Activated T-cell treated with anti-CD3 and anti-CD28 coated beads, Interleukin-2, amount 50 U/mL, for 24 hours (primary cell): ENCODE measurements around the gene OSBPL10.

ENCODE experiments used
- DNase-seq: peaks from one replicate; pipeline ENCODE4 v3.0.0-alpha.2; 2020
- H3K27ac Mint-ChIP-seq: 2 replicates; pipeline ENCODE4 v1.8.0; 2020; ENCODE audit warnings: mild to moderate bottlenecking, mixed read lengths
- H3K27me3 Mint-ChIP-seq: 2 replicates; pipeline ENCODE4 v1.8.0; 2020; ENCODE audit warnings: mixed read lengths
- H3K36me3 Mint-ChIP-seq: 2 replicates; pipeline ENCODE4 v1.8.0; 2020; ENCODE audit warnings: low read depth, mixed read lengths
- H3K4me1 Mint-ChIP-seq: 2 replicates; pipeline ENCODE4 v1.8.0; 2020; ENCODE audit warnings: low read depth, mixed read lengths
- H3K4me3 Mint-ChIP-seq: 2 replicates; pipeline ENCODE4 v1.8.0; 2020; ENCODE audit warnings: mild to moderate bottlenecking, moderate library complexity, mixed read lengths
- H3K9me3 Mint-ChIP-seq: 2 replicates; pipeline ENCODE4 v1.8.0; 2020; ENCODE audit warnings: mixed read lengths

The OSBPL10 gene

GRCh38 chr3:31762097-31762764 lies 218.8 kb downstream of the OSBPL10 start:
- peaks cover 5% of the 10 kb centered on the region for H3K27me3 Mint-ChIP-seq
- no peak overlapping the region for H3K4me3 Mint-ChIP-seq
- no peak for DNase-seq
- H3K9me3 Mint-ChIP-seq = no peaks in the 10 kb centered on the region
- no peaks in the 10 kb centered on the region for H3K36me3 Mint-ChIP-seq
- peaks cover 30% of the 10 kb centered on the region for H3K4me1 Mint-ChIP-seq
- peak overlapping the region; percentile 48 for H3K27ac Mint-ChIP-seq

GRCh38 chr3:31760654-31761053 lies 220.4 kb downstream of the OSBPL10 start:
- no peaks in the 10 kb centered on the region for H3K9me3 Mint-ChIP-seq

GRCh38 chr3:31758322-31758965 lies 222.6 kb downstream of the OSBPL10 start:
- DNase-seq = no peak
- H3K27me3 Mint-ChIP-seq = peaks cover 5% of the 10 kb centered on the region
- H3K27ac Mint-ChIP-seq = no peak overlapping the region
- no peaks in the 10 kb centered on the region for H3K9me3 Mint-ChIP-seq
- no peak overlapping the region for H3K4me3 Mint-ChIP-seq
- H3K4me1 Mint-ChIP-seq = peaks cover 50% of the 10 kb centered on the region
- no peaks in the 10 kb centered on the region for H3K36me3 Mint-ChIP-seq

More at GRCh38 chr3:31760654-31761053, 220.4 kb downstream of the OSBPL10 start:
- peaks cover 5% of the 10 kb centered on the region for H3K27me3 Mint-ChIP-seq
- peaks cover 35% of the 10 kb centered on the region for H3K4me1 Mint-ChIP-seq
- DNase-seq = no peak
- H3K4me3 Mint-ChIP-seq = no peak overlapping the region
- H3K36me3 Mint-ChIP-seq = no peaks in the 10 kb centered on the region
- no peak overlapping the region for H3K27ac Mint-ChIP-seq

DNA sequence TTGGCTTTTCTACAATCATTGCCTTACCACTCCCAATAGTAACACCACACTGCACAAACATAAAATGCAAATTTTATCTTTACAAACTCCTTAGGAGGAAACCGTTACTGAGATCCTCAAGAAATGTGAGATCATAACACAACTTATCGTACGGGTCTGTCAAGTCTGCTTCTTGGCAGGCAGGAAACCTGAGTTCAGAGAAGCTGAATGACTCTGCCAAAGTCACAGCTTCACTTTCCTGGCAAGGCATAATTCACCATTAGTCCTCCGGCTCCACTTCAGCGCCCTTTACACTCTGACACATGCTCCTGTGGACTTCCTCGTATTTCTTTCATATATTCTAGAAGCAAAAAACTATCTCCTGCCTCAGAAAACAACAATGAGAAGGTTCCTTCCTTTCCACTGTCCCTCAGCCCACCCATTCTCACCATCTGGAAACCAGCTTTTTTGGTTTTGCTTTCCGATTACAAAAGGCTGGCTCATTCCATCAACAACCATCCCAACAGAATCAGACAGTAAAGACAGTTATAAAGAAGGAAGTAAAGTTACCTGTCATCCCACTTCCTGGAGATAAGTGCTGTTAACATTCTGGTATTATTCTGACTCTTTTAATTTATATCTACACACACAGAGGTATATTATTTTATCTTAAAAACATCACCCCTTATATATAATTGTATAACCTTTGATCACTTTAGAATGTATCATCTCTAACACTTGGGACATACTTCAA lies 225.0 kb downstream of the OSBPL10 start:
- H3K9me3 Mint-ChIP-seq = no peaks in the 10 kb centered on the region
- no peak for DNase-seq
- H3K27ac Mint-ChIP-seq = peak overlapping the region; percentile 92
- peaks cover 5% of the 10 kb centered on the region for H3K27me3 Mint-ChIP-seq
- H3K4me3 Mint-ChIP-seq = peak overlapping the region; percentile 21
- peaks cover 41% of the 10 kb centered on the region for H3K4me1 Mint-ChIP-seq
- no peaks in the 10 kb centered on the region for H3K36me3 Mint-ChIP-seq

GRCh38 chr3:31754575-31755278 lies 226.3 kb downstream of the OSBPL10 start:
- DNase-seq = no peak
- no peak overlapping the region for H3K4me3 Mint-ChIP-seq
- H3K9me3 Mint-ChIP-seq = no peaks in the 10 kb centered on the region
- no peaks in the 10 kb centered on the region for H3K36me3 Mint-ChIP-seq
- H3K4me1 Mint-ChIP-seq = peaks cover 41% of the 10 kb centered on the region
- peak overlapping the region; percentile 92 for H3K27ac Mint-ChIP-seq
- peaks cover 5% of the 10 kb centered on the region for H3K27me3 Mint-ChIP-seq

DNA sequence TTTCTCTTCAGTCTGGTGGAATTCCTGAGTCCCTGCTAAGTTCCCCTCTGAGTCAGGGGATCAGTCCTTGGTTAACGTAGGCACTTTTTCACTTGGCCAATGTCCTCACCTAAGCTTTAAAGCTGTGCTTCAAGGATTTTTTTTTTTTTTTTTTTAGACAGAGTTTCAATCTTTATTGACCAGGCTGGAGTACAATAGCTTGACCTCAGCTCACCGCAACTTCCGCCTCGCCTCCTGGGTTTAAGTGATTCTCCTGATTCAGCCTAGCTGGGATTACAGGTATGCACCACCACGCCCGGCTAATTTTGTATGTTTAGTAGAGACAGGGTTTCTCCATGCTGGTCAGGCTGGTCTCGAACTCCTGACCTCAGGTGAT lies 228.0 kb downstream of the OSBPL10 start:
- Mint-ChIP-seq H3K36me3 (no peaks in the 10 kb centered on the region), H3K4me1 (peaks cover 38% of the 10 kb centered on the region), H3K4me3 (no peak overlapping the region), H3K9me3 (no peaks in the 10 kb centered on the region), H3K27me3 (no peaks in the 10 kb centered on the region), H3K27ac (no peak overlapping the region)
- DNase-seq = no peak

DNA sequence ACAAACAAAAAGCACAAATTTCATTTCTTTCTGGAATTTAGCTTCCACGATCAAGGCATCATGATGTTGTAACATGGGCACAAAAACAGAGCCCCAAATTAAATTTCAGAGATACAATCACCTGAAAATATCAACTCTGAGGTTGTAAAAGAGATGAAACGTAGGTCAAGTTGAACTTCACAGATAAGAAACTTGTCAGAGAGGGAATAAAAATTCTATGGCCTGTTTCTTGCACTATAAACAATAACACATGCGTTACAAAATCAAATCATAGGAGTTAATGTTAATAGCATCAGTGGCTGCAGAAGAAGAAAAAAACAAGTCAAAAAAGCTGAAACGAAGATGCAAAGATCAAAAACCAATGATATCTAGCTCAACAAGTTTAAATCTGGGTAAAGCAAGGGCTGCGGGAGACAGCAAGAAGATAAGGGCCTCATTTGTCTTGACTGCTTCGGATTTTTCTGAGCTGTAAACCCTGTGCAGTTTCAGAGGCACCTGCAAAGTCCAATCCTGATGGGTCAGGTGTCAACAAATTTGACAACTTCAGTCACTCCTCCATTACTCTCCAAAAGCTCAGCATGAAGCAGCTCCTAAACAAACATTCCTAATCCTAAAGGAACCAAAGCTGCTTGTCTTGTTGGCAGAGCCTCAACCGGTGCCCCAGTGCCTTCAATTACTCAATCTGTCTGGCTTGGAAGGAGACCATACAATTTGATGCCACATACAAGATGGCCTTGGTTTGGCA lies 228.6 kb downstream of the OSBPL10 start:
- no peak overlapping the region for H3K27ac Mint-ChIP-seq
- no peak overlapping the region for H3K4me3 Mint-ChIP-seq
- peaks cover 33% of the 10 kb centered on the region for H3K4me1 Mint-ChIP-seq
- no peaks in the 10 kb centered on the region for H3K9me3 Mint-ChIP-seq
- H3K27me3 Mint-ChIP-seq = no peaks in the 10 kb centered on the region
- no peaks in the 10 kb centered on the region for H3K36me3 Mint-ChIP-seq
- no peak for DNase-seq

DNA sequence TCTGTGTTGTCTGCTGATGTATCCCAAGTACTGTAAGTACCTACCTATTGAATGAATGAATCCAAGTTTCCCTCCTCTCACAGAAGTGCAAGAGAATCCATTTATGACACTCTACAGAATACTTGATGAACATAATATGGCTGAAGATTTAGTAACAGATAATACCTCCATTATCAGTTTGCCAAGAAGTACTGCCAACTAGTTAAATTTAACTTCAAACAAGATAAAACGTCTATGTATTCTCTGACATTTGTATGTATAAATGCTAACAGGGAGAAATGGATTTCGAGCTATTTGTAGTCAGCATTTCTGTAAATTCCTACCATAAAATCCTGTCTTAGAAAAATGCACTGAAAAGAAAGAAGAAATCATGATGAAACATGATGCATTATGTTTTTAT lies 230.7 kb downstream of the OSBPL10 start:
- DNase-seq = no peak
- no peak overlapping the region for H3K4me3 Mint-ChIP-seq
- H3K27me3 Mint-ChIP-seq = no peaks in the 10 kb centered on the region
- no peak overlapping the region for H3K27ac Mint-ChIP-seq
- no peaks in the 10 kb centered on the region for H3K36me3 Mint-ChIP-seq
- H3K4me1 Mint-ChIP-seq = peaks cover 16% of the 10 kb centered on the region
- no peaks in the 10 kb centered on the region for H3K9me3 Mint-ChIP-seq

DNA sequence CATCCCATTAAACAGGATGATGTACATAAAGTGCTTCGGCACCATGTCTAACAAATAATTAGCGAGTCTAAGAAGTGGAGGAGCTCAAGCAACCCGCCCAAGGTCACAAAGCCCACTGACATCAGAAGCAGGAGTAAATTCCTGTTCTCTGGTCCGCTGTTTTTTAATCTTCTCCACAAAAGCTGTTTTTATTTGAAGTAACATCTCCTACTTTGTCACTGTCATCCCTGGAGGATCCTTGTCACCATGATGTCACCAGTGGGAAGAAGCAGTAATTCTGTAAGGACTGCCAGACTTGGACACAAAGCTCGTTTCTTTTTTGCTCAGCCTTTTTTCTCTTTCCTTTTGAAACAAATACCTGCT lies 232.1 kb downstream of the OSBPL10 start:
- no peaks in the 10 kb centered on the region for H3K36me3 Mint-ChIP-seq
- H3K27me3 Mint-ChIP-seq = no peaks in the 10 kb centered on the region
- H3K4me1 Mint-ChIP-seq = peaks cover 2% of the 10 kb centered on the region
- no peaks in the 10 kb centered on the region for H3K9me3 Mint-ChIP-seq
- no peak overlapping the region for H3K4me3 Mint-ChIP-seq
- no peak overlapping the region for H3K27ac Mint-ChIP-seq
- no peak for DNase-seq

- DNase-seq = no peak
- H3K9me3 Mint-ChIP-seq = no peaks in the 10 kb centered on the region
- no peaks in the 10 kb centered on the region for H3K4me1 Mint-ChIP-seq
- H3K27ac Mint-ChIP-seq = no peak overlapping the region
- no peaks in the 10 kb centered on the region for H3K27me3 Mint-ChIP-seq
- no peaks in the 10 kb centered on the region for H3K36me3 Mint-ChIP-seq
- H3K4me3 Mint-ChIP-seq = no peak overlapping the region
These were observed 232.7 kb downstream of the OSBPL10 start for GRCh38 chr3:31748281-31748932.

DNA sequence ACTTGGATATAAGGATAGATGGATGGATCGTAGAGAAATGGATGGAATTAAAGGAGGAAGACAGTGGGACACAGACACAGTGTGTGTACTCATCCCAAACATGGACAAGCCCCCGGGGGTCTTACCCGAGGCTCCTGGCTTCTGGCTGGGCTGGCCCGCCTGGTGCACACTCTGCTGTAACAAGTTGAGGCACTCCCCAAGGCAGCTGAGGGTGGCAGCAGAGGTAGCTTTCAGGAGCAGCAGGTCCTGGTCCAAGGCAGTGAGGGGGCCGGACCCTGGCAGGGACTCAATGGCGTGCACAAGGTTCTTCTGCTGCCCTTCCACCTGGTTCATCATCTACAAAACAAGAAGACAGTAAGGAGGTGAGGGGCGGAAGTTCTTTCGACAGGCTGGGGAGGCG lies 233.3 kb downstream of the OSBPL10 start:
- no peaks in the 10 kb centered on the region for H3K36me3 Mint-ChIP-seq
- H3K27ac Mint-ChIP-seq = no peak overlapping the region
- no peaks in the 10 kb centered on the region for H3K9me3 Mint-ChIP-seq
- H3K4me1 Mint-ChIP-seq = no peaks in the 10 kb centered on the region
- no peak overlapping the region for H3K4me3 Mint-ChIP-seq
- no peak for DNase-seq
- H3K27me3 Mint-ChIP-seq = no peaks in the 10 kb centered on the region

DNA sequence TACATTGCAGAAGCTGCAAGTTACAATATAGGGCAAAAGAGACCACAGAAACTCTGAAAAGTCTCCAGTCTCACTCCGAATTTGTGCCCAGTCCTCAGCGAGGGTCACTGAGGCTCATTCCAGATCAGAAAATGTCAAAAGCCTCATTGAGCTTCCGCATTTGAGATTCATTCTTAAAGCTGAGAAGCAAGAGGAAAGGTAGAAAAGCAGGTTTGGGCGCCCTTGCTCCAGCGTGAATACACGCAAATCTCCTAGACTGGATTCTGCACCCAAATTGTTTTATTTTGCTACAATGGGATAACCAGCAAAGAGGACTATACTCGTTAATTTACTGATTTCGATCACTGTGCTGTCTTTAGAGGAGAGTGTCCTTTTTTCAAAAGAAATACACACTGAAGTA lies 236.1 kb downstream of the OSBPL10 start:
- Mint-ChIP-seq H3K27me3 (no peaks in the 10 kb centered on the region), H3K36me3 (no peaks in the 10 kb centered on the region), H3K27ac (no peak overlapping the region), H3K9me3 (no peaks in the 10 kb centered on the region), H3K4me1 (no peaks in the 10 kb centered on the region), H3K4me3 (no peak overlapping the region)
- DNase-seq = no peak

DNA sequence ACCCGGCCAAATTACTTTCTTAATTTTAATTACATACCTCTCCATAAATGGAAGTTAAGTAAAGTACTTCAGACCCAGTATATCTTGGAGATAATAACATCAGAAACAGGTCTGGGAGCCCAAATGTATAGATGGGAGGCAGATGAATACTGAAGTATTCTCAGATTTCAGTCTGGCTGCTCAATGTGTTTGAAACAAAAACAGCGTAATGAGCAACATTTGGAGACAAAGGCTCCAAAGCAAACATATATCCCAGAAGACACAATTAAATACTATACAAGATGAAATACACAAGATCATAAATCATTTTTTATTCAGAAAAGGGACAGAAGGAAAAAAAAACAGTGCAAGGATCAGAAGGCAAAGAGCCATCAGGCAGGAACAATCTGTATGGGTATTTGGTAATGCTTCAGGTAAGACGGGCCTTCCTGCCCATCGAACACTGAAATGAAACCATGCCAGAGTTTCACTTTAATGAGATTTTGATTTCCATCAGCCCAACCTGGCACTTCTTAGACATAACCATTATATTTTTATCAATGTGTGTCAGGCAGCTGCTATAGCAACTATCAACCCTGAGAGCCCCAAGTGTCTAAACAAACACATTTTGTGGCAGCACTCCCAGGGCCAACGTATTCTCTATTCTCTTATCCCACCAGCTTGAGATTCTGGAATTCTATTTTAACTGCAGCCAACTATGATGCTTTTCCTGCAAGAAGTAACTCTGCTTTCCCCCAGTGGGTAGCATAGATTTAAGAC lies 237.6 kb downstream of the OSBPL10 start:
- Mint-ChIP-seq H3K4me3 (no peak overlapping the region), H3K27me3 (no peaks in the 10 kb centered on the region), H3K4me1 (no peaks in the 10 kb centered on the region), H3K9me3 (no peaks in the 10 kb centered on the region), H3K36me3 (no peaks in the 10 kb centered on the region), H3K27ac (no peak overlapping the region)
- DNase-seq = no peak
